ENCODE measurements around the gene CAPN3.

CAPN3 gene

GRCh38 chr15:42401544-42402454 is 42.5 kb downstream of the CAPN3 start:
- DNase-seq: peak; percentile 10

GRCh38 chr15:42402455-42403205 is 43.3 kb downstream of the CAPN3 start:
- no peak for DNase-seq

- no peak for DNase-seq
Observed at GRCh38 chr15:42403389-42403788, 44.1 kb downstream of the CAPN3 start.

- no peak for DNase-seq
Observed at GRCh38 chr15:42404461-42405235, 45.3 kb downstream of the CAPN3 start.

- DNase-seq: no peak
Observed at GRCh38 chr15:42405863-42406482, 46.7 kb downstream of the CAPN3 start.

- DNase-seq: no peak
Observed at GRCh38 chr15:42408178-42408577, 48.9 kb downstream of the CAPN3 start.

GRCh38 chr15:42409011-42409410 is 49.7 kb downstream of the CAPN3 start:
- no peak for DNase-seq

GRCh38 chr15:42411884-42412283 is 52.6 kb downstream of the CAPN3 start:
- no peak for DNase-seq

GRCh38 chr15:42413920-42414319 is 54.6 kb downstream of the CAPN3 start:
- no peak for DNase-seq

GRCh38 chr15:42419369-42419768 is 60.1 kb downstream of the CAPN3 start:
- DNase-seq: no peak

- no peak for DNase-seq
Observed at GRCh38 chr15:42421376-42421775, 62.1 kb downstream of the CAPN3 start.

- no peak for DNase-seq
Observed at GRCh38 chr15:42427429-42428223, 68.3 kb downstream of the CAPN3 start.

GRCh38 chr15:42444415-42445063 is 85.2 kb downstream of the CAPN3 start:
- DNase-seq: no peak

- no peak for DNase-seq
Observed at GRCh38 chr15:42445551-42445950, 86.2 kb downstream of the CAPN3 start.

- no peak for DNase-seq
Observed at GRCh38 chr15:42447599-42447998, 88.3 kb downstream of the CAPN3 start.

- DNase-seq: no peak
Observed at GRCh38 chr15:42448281-42448680, 89.0 kb downstream of the CAPN3 start.

- no peak for DNase-seq
Observed at GRCh38 chr15:42449770-42450424, 90.6 kb downstream of the CAPN3 start.

- DNase-seq: no peak
Observed at GRCh38 chr15:42450425-42450790, 91.1 kb downstream of the CAPN3 start.

- no peak for DNase-seq
Observed at GRCh38 chr15:42453826-42454225, 94.5 kb downstream of the CAPN3 start.

GRCh38 chr15:42456531-42456930 is 97.2 kb downstream of the CAPN3 start:
- DNase-seq: no peak

GRCh38 chr15:42456971-42457370 is 97.7 kb downstream of the CAPN3 start:
- DNase-seq: no peak

Data from activated CD4-positive, alpha-beta T cell treated with anti-CD3 and anti-CD28 coated beads, Interleukin-2, amount 50 U/mL, for 16 hours (primary cell).